H9 (cell line): ENCODE results near the gene ZBTB20. TPM values are rescaled to one million over a fixed set of nuclear protein-coding genes. Genes with fewer than 3 reads are reported as not detected.

Experiments used
- DNase-seq: peaks from one replicate; pipeline ENCODE4 v3.0.0-alpha.2; 2017
- H2AFZ ChIP-seq: one replicate; pipeline ENCODE4 v1.6.1; 2013; ENCODE audit warnings: mild to moderate bottlenecking, low read length, control low read depth, moderate library complexity
- H2AK5ac ChIP-seq: 2 replicates; pipeline ENCODE4 v1.6.1; 2013; ENCODE audit warnings: low read length, control low read depth, mixed read lengths; ENCODE audit not compliant: insufficient read length
- H2BK120ac ChIP-seq: one replicate; pipeline ENCODE4 v1.6.1; 2013; ENCODE audit warnings: low read depth, mild to moderate bottlenecking, low read length, control low read depth, inconsistent platforms; ENCODE audit not compliant: poor library complexity, severe bottlenecking
- H2BK12ac ChIP-seq: 2 replicates; pipeline ENCODE4 v1.6.1; 2013; ENCODE audit warnings: low read length, control low read depth, mixed read lengths, low read depth; ENCODE audit not compliant: insufficient read length
- H2BK15ac ChIP-seq: 2 replicates; pipeline ENCODE4 v1.6.1; 2013; ENCODE audit warnings: low read depth, low read length, control low read depth
- H2BK20ac ChIP-seq: one replicate; pipeline ENCODE4 v1.6.1; 2013; ENCODE audit warnings: low read depth, mild to moderate bottlenecking, low read length, control low read depth, inconsistent platforms; ENCODE audit not compliant: poor library complexity, severe bottlenecking
- H2BK5ac ChIP-seq: 2 replicates; pipeline ENCODE4 v1.6.1; 2013; ENCODE audit warnings: low read length, control low read depth, mixed read lengths; ENCODE audit not compliant: insufficient read length
- H3K14ac ChIP-seq: 2 replicates; pipeline ENCODE4 v1.6.1; 2013; ENCODE audit warnings: low read length, control low read depth; ENCODE audit not compliant: insufficient read depth
- H3K18ac ChIP-seq: 2 replicates; pipeline ENCODE4 v1.6.1; 2013; ENCODE audit warnings: low read depth, mild to moderate bottlenecking, mixed read lengths, low read length, control low read depth; ENCODE audit not compliant: insufficient read length
- H3K23ac ChIP-seq: 2 replicates; pipeline ENCODE4 v1.6.1; 2013; ENCODE audit warnings: low read length, control low read depth, mixed read lengths, low read depth; ENCODE audit not compliant: insufficient read length
- H3K23me2 ChIP-seq: 2 replicates; pipeline ENCODE4 v1.6.1; 2013; ENCODE audit warnings: low read depth, mild to moderate bottlenecking, mixed read lengths, low read length, control low read depth; ENCODE audit not compliant: insufficient read length, poor library complexity, severe bottlenecking
- H3K27ac ChIP-seq: 2 replicates; pipeline ENCODE4 v1.5.1; 2013; ENCODE audit warnings: low read length, control low read depth, mixed read lengths, low read depth; ENCODE audit not compliant: insufficient read length
- H3K27me3 ChIP-seq: 2 replicates; pipeline ENCODE4 v1.6.1; 2013; ENCODE audit warnings: low read length, control low read depth, inconsistent platforms; ENCODE audit not compliant: insufficient read depth
- H3K4ac ChIP-seq: 2 replicates; pipeline ENCODE4 v1.6.1; 2013; ENCODE audit warnings: low read depth, mild to moderate bottlenecking, control low read depth, inconsistent platforms, low read length, moderate library complexity
- H3K4me1 ChIP-seq: 2 replicates; pipeline ENCODE4 v1.6.1; 2013; ENCODE audit warnings: low read length, control low read depth, inconsistent platforms; ENCODE audit not compliant: insufficient read depth
- H3K4me2 ChIP-seq: 2 replicates; pipeline ENCODE4 v1.6.1; 2013; ENCODE audit warnings: low read length, control low read depth, mixed read lengths; ENCODE audit not compliant: insufficient read length, insufficient read depth
- H3K56ac ChIP-seq: 2 replicates; pipeline ENCODE4 v1.6.1; 2013; ENCODE audit warnings: low read depth, mild to moderate bottlenecking, mixed read lengths, low read length, control low read depth; ENCODE audit not compliant: insufficient read length
- H3K79me1 ChIP-seq: 2 replicates; pipeline ENCODE4 v1.6.1; 2013; ENCODE audit warnings: low read depth, mild to moderate bottlenecking, moderate library complexity, low read length, control low read depth, inconsistent platforms; ENCODE audit not compliant: insufficient read depth, poor library complexity, severe bottlenecking
- H3K79me2 ChIP-seq: 2 replicates; pipeline ENCODE4 v1.6.1; 2013; ENCODE audit warnings: low read length, control low read depth, inconsistent platforms; ENCODE audit not compliant: insufficient read depth
- H3K9ac ChIP-seq: 2 replicates; pipeline ENCODE4 v1.6.1; 2013; ENCODE audit warnings: low read length, control low read depth, mixed read lengths; ENCODE audit not compliant: insufficient read length; ENCODE audit errors: extremely low read depth
- H3K9me3 ChIP-seq: one replicate; pipeline ENCODE4 v1.6.1; 2013; ENCODE audit warnings: low read depth, low read length, inconsistent platforms; ENCODE audit not compliant: control insufficient read depth
- H3T11ph ChIP-seq: one replicate; pipeline ENCODE4 v1.6.1; 2013; ENCODE audit warnings: mild to moderate bottlenecking, low read length, control low read depth, inconsistent platforms
- H4K20me1 ChIP-seq: one replicate; pipeline ENCODE4 v1.6.1; 2013; ENCODE audit not compliant: control insufficient read depth, insufficient read length, insufficient read depth
- H4K5ac ChIP-seq: 2 replicates; pipeline ENCODE4 v1.6.1; 2013; ENCODE audit warnings: low read depth, mild to moderate bottlenecking, mixed read lengths, low read length, control low read depth; ENCODE audit not compliant: insufficient read length
- H4K8ac ChIP-seq: replicated peaks from 2 replicates; pipeline ENCODE4 v1.6.1; 2013; ENCODE audit warnings: low read length, control low read depth, mixed read lengths, low read depth; ENCODE audit not compliant: insufficient read length
- H4K91ac ChIP-seq: 2 replicates; pipeline ENCODE4 v1.6.1; 2013; ENCODE audit warnings: low read depth, mild to moderate bottlenecking, moderate library complexity, mixed read lengths, low read length, control low read depth; ENCODE audit not compliant: insufficient read length
- H3K27ac Mint-ChIP-seq, 3 experiments: 2 replicates in 2 of 3; 3 replicates in 1 of 3; pipeline ENCODE4 v1.8.0; 2020 to 2021; ENCODE audit warnings: mixed read lengths in 3 of 3, mild to moderate bottlenecking in 1 of 3, moderate library complexity in 1 of 3
- H3K27me3 Mint-ChIP-seq: 2 replicates; pipeline ENCODE4 v1.8.0; 2021; ENCODE audit warnings: low read depth, mild to moderate bottlenecking, moderate library complexity, mixed read lengths
- H3K36me3 Mint-ChIP-seq, 3 experiments: 2 replicates in 2 of 3; 3 replicates in 1 of 3; pipeline ENCODE4 v1.8.0; 2020 to 2021; ENCODE audit warnings: low read depth in 3 of 3, mixed read lengths in 3 of 3; ENCODE audit not compliant: insufficient read depth in 1 of 3
- H3K4me1 Mint-ChIP-seq, 2 experiments: 2 replicates each; pipeline ENCODE4 v1.8.0; 2020; ENCODE audit warnings: mixed read lengths in 2 of 2
- H3K4me3 Mint-ChIP-seq, 2 experiments: 2 replicates in 1 of 2; 3 replicates in 1 of 2; pipeline ENCODE4 v1.8.0; 2020 to 2021; ENCODE audit warnings: mild to moderate bottlenecking in 2 of 2, mixed read lengths in 2 of 2, moderate library complexity in 1 of 2
- H3K9me3 Mint-ChIP-seq, 2 experiments: 2 replicates in 1 of 2; 3 replicates in 1 of 2; pipeline ENCODE4 v1.8.0; 2020; ENCODE audit warnings: mild to moderate bottlenecking in 2 of 2, mixed read lengths in 2 of 2, moderate library complexity in 1 of 2
- CTCF ChIP-seq: fragments of 200-600 bp; sonication (generic); conservative IDR thresholded peaks from 3 replicates; pipeline ENCODE4 v1.8.0; 2021; ENCODE audit warnings: antibody characterized with exemption, mild to moderate bottlenecking
- WGBS: extraction: QIAGEN DNeasy Blood & Tissue Kit; methylation state at CpG from one replicate; pipeline ENCODE4 v1.1.7; 2013; ENCODE audit warnings: missing lambda C conversion rate, low lambda C conversion rate, mixed read lengths; ENCODE audit not compliant: insufficient read length; ENCODE audit errors: extremely low coverage; 5-methylcytosine and 5-hydroxymethylcytosine counted together
- total RNA-seq: library from RNA; stranded (reverse); gene quantifications from 2 replicates; pipeline ENCODE4 v1.2.1, GENCODE V29; 2021

The ZBTB20 gene
- total RNA-seq, 1 experiment from 2014 or later = 0.70 TPM

- H3K36me3 Mint-ChIP-seq = no peaks in the 10 kb centered on the region
Observed at GRCh38 chr3:114873591-114873990, 273.5 kb downstream of the ZBTB20 start.

More at GRCh38 chr3:114873591-114873990, 273.5 kb downstream of the ZBTB20 start:
- H3K56ac ChIP-seq = no peak overlapping the region
- Mint-ChIP-seq H3K27ac (no peak overlapping the region), H3K4me3 (no peak overlapping the region), H3K4me1 (peaks cover 14 to 20% of the 10 kb centered on the region in 2 experiments), H3K9me3 (no peaks in the 10 kb centered on the region), H3K27me3 (no peaks in the 10 kb centered on the region)
- H3K27me3 ChIP-seq = no peaks in the 10 kb centered on the region
- no peaks in the 10 kb centered on the region for H3K23me2 ChIP-seq
- H2BK12ac ChIP-seq = no peak overlapping the region
- H3K4me2 ChIP-seq = no peak overlapping the region
- no peak overlapping the region for H2BK20ac ChIP-seq
- no peak overlapping the region for H2BK15ac ChIP-seq
- no peak overlapping the region for H2AK5ac ChIP-seq
- H4K91ac ChIP-seq = no peak overlapping the region
- H3T11ph ChIP-seq = no peak overlapping the region
- H3K4me1 ChIP-seq = no peaks in the 10 kb centered on the region
- no peaks in the 10 kb centered on the region for H4K20me1 ChIP-seq
- no peak overlapping the region for H3K4ac ChIP-seq
- H3K79me2 ChIP-seq = no peaks in the 10 kb centered on the region
- H4K5ac ChIP-seq = no peak overlapping the region
- no peak overlapping the region for H3K14ac ChIP-seq
- H3K23ac ChIP-seq = no peak overlapping the region
- no peak overlapping the region for H4K8ac ChIP-seq
- no peak for DNase-seq
- no CpG with 5 or more reads among the region's 1 CpG for WGBS
- no peak overlapping the region for H2BK5ac ChIP-seq
- no peaks in the 10 kb centered on the region for H3K79me1 ChIP-seq
- H2AFZ ChIP-seq = no peak overlapping the region
- no peak overlapping the region for H3K9ac ChIP-seq
- no peak overlapping the region for H3K18ac ChIP-seq
- no peaks in the 10 kb centered on the region for H3K9me3 ChIP-seq
- no peak overlapping the region for H3K27ac ChIP-seq
- TF ChIP-seq CTCF = no peak
- no peak overlapping the region for H2BK120ac ChIP-seq
